ENCODE results near the gene SSC5D. TPM values are rescaled to one million over a fixed set of nuclear protein-coding genes. Genes with fewer than 3 reads are reported as not detected.

SSC5D gene
- total and polyA plus RNA-seq, 9 of the 15 experiments (the other 6 are each of a cell fraction or from before 2014, with no cell fraction given), result 0.04 to 0.71 (median 0.14) TPM; not detected in 2

GRCh38 chr19:55452749-55453346, 35.4 kb upstream of the SSC5D start (continued):
- TF ChIP-seq ZNF384 (IDR thresholded peaks at IDR 0.05; ENCODE audit: low read depth, low read length) (no peak), ZNF3 (CRISPR knock-in tag; IDR thresholded peaks at IDR 0.05) (no peak), SMAD2 (IDR thresholded peaks at IDR 0.05; ENCODE audit: low read depth, low read length) (no peak), ZNF518B (CRISPR knock-in tag; IDR thresholded peaks at IDR 0.05) (no peak), IFI16 (CRISPR knock-in tag; IDR thresholded peaks at IDR 0.05) (no peak), ARHGAP35 (IDR thresholded peaks at IDR 0.05; ENCODE audit: partially characterized antibody) (no peak), ZNF12 (CRISPR knock-in tag; IDR thresholded peaks at IDR 0.05) (no peak), TSHZ1 (CRISPR knock-in tag; IDR thresholded peaks at IDR 0.05) (no peak), MBD2 (IDR thresholded peaks at IDR 0.05; ENCODE audit: borderline replicate concordance, low read depth) (peak; percentile 98), EP400 (IDR thresholded peaks at IDR 0.05) (no peak; the same call in 1 of the 2 replicates), SOX6 (IDR thresholded peaks at IDR 0.05) (no peak), POU5F1 (IDR thresholded peaks at IDR 0.05; ENCODE audit: borderline replicate concordance, low read depth, low read length, partially characterized antibody) (no peak), PTRF (tag; IDR thresholded peaks at IDR 0.05) (no peak), BRD9 (IDR thresholded peaks at IDR 0.05; ENCODE audit: low read depth, partially characterized antibody) (no peak), ZNF780A (CRISPR knock-in tag; IDR thresholded peaks at IDR 0.05) (no peak), HBP1 (CRISPR knock-in tag; IDR thresholded peaks at IDR 0.05) (no peak), ZNF232 (CRISPR knock-in tag; IDR thresholded peaks at IDR 0.05) (no peak), ZNF175 (CRISPR knock-in tag; IDR thresholded peaks at IDR 0.05; ENCODE audit: low read depth) (no peak), FOXA3 (CRISPR knock-in tag; conservative IDR thresholded peaks at IDR 0.05 in 1 of 2, IDR thresholded peaks at IDR 0.05 in 1 of 2) (no peak), BHLHE40 (IDR thresholded peaks at IDR 0.05; ENCODE audit: low read length) (peak; percentile 77), GABPB2 (CRISPR knock-in tag; conservative IDR thresholded peaks at IDR 0.05) (no peak), CCNT2 (IDR thresholded peaks at IDR 0.05; ENCODE audit: borderline replicate concordance, extremely low read depth, insufficient read length, low read depth, low read length) (peak; percentile 65)
